Stimulated activated CD4-positive, alpha-beta T cell treated with anti-CD3 and anti-CD28 coated beads, Interleukin-4, amount 100 ng/mL, for 48 hours (primary cell): ENCODE results near the gene ZNF627.
"Not testable (repeated sequence)": the region's sequence is repeated elsewhere in the genome, so short reads cannot be mapped to it uniquely, and the experiment has no call there.

Experiments
- DNase-seq, 2 donors: peaks; one replicate each; pipeline ENCODE4 v3.0.0-alpha.2; 2020; ENCODE audit warnings: low read depth in 2 of 2

Gene ZNF627

GRCh38 chr19:11624069-11624463 is 26.8 kb downstream of the ZNF627 start:
- DNase-seq = no peak

- no peak for DNase-seq
Observed at GRCh38 chr19:11626252-11626651, 29.0 kb downstream of the ZNF627 start.

- DNase-seq = no peak
Observed at GRCh38 chr19:11633223-11633622, 35.9 kb downstream of the ZNF627 start.

GRCh38 chr19:11634018-11634662 is 36.9 kb downstream of the ZNF627 start:
- not testable (repeated sequence) for DNase-seq

- no peak for DNase-seq
Observed at GRCh38 chr19:11639245-11639601, 41.9 kb downstream of the ZNF627 start.

- DNase-seq = peak; percentile 95 to 96
Observed at GRCh38 chr19:11639602-11640471, 42.6 kb downstream of the ZNF627 start.

- no peak for DNase-seq
Observed at GRCh38 chr19:11641244-11641643, 44.0 kb downstream of the ZNF627 start.

GRCh38 chr19:11642902-11643301 is 45.6 kb downstream of the ZNF627 start:
- no peak for DNase-seq

GRCh38 chr19:11649941-11650340 is 52.7 kb downstream of the ZNF627 start:
- no peak for DNase-seq

GRCh38 chr19:11651062-11651461 is 53.8 kb downstream of the ZNF627 start:
- DNase-seq = no peak

- no peak for DNase-seq
Observed at GRCh38 chr19:11652056-11652455, 54.8 kb downstream of the ZNF627 start.

GRCh38 chr19:11652492-11652891 is 55.2 kb downstream of the ZNF627 start:
- DNase-seq = no peak

- no peak for DNase-seq
Observed at GRCh38 chr19:11656535-11656934, 59.3 kb downstream of the ZNF627 start.

- no peak for DNase-seq
Observed at GRCh38 chr19:11657307-11657706, 60.0 kb downstream of the ZNF627 start.

GRCh38 chr19:11658970-11659369 is 61.7 kb downstream of the ZNF627 start:
- DNase-seq = no peak

GRCh38 chr19:11659612-11660011 is 62.3 kb downstream of the ZNF627 start:
- DNase-seq = no peak

GRCh38 chr19:11662278-11662677 is 65.0 kb downstream of the ZNF627 start:
- DNase-seq = no peak

- no peak for DNase-seq
Observed at GRCh38 chr19:11663181-11663591, 65.9 kb downstream of the ZNF627 start.
